GM21576 (cell line): ENCODE data around the gene SLC5A2.
"Not testable (repeated sequence)": the region's sequence is repeated elsewhere in the genome, so short reads cannot be mapped to it uniquely, and the experiment has no call there.

Source experiments
- ATAC-seq: cut with Tn5 transposase; IDR thresholded peaks from one replicate; pipeline ENCODE4 v1.9.1; 2021; ENCODE audit warnings: mild to moderate bottlenecking, moderate library complexity; ENCODE audit not compliant: unreplicated experiment

Gene SLC5A2

DNA sequence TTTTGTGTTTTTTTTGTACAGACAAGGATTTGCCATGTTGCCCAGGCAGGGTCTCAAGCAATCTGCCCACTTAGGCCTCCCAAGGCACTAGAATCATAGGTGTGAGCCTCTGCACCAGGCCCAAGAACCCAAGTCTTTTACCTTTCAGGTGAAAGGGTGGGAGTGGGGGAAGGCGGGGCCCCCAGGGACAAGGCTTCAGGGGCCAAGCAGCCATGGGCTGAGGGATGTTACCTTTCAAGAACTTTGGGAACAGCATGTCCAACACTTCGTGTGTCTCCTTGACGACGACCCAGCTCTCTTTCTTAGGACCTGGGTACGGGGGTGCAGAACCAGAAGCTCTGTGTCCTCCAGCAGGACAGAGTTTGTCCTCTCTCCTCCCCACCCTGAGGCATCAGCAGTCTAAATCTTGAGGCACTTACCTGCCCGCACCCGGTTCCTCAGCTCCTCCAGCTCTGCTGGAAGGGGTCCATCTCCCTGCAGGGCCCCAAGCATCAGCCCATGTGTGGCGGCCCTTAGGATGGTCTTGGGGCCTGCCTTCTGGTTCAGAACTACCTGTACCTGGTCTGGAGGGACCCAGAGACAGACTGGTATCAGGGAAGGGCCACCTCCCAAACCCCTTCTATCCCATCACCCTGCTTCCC is 9.0 kb downstream of the SLC5A2 start:
- ATAC-seq = no peak

DNA sequence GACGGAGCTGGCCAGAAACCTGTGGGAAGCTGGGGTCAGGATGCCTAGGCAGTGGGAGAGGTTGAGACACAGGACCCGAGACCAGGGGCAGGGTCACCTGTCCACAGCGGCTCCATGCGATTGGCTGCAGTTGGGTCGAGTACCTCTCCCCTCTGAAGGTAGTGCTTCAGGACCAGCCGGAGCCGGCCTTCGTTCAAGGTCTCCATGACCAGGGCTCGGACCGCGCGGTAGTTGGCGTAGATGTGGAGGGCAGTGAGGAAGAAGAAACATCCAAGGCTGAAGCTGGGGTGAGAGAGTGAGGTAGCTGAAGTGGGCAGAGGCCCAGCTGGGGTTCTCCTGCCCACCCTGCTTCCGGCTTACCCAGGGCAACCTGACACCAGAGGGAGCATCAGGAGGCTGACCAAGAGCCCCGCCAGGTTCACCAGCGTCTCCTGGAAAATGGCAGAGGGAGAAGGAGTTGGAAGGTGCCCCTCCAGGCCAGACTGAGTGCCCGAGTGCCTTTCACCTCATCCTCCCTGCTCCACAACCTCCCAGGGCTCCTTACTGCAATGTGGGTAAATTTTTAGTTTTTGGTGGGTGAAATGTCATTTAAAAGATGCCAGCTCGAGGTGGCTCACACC is 10.7 kb downstream of the SLC5A2 start:
- no peak for ATAC-seq

DNA sequence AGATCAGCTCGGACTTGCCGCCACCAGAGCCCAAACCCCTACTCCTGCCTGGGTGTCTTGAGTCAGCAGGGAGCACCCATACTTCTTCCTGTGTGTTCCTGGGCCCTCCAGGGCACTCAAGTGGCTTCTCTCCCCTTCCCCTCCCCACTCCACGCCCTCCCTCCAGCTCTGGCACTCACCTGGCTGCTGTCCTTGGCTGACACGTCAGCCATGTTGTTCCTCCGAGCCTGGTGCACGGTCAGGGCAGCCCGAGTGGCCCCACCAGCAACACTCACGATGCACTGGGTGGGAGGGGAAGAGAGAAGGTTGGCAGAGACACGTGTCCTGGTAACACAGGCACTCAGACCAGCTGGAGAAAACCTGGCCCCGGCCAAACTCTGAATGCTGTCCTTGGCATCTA is 13.7 kb downstream of the SLC5A2 start:
- ATAC-seq = no peak

DNA sequence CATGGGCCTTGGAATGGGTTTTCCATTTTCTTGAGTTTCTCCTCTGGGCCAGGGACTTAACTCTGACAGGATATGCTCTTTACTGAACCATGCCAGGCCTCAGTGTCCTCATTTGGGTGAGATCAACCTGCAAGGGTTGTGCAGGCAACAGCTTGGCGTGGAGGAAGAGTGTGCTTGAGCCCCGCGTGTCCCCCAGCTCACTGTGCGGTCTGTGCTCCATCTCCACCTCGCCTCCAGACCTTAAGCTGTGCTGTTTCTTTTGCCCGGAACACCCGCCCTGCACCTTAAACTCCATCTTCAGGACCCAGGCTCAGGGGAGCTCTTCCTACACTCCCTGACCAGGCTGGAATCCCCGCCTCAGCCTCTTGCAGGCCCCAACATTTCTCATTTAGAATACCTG is 15.6 kb downstream of the SLC5A2 start:
- no peak for ATAC-seq

DNA sequence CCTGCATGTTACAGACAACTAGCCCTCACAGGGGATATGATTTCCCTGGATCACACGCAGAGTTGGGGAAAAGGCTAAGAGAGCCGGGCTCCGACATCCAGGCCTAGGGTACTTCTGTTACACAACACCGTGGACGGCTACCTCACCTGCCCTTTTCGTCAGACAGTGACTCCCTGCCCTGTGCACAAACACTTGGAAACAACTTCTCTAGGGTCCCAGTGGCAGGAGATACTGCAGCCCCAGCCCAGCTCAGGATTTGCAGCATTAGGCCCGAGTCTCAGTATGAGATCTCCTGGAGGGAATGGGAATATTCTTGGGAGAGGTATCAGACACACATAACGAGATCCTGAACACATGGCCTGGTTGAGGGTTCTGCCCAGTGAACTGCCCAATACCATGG is 17.0 kb downstream of the SLC5A2 start:
- ATAC-seq = no peak

DNA sequence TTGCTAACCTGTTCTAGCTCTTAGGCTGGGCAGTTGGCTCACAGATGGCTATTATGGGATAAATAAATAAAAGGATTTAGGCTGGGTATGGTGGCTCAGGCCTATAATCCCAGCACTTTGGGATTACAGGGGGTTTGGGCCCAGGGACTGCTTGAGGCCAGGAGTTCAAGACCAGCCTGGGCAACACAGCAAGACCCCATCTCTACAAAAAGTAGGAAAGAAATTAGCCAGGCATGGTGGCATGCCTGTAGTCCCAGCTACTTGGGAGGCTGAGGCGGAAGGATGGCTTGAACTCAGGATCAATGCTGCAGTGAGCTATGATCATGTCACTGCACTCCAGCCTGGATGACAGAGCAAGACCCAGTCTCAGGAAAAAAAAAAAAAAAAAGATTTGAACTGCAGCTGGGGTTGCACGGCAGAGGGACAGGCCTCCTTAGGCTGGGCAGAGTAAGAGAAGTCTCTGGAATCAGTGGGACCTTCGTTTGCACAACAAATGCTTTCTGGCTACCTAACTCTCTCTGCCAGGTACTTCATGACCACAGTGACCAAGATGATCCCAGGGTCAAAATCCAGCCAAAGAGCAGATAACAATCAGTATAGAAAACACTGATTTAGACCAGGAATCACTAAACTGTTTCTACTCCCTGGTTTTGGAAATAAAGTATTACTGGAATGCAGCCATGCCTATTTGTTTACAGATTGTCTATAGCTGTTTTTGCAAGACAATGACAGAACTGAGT is 18.5 kb downstream of the SLC5A2 start:
- no peak for ATAC-seq

DNA sequence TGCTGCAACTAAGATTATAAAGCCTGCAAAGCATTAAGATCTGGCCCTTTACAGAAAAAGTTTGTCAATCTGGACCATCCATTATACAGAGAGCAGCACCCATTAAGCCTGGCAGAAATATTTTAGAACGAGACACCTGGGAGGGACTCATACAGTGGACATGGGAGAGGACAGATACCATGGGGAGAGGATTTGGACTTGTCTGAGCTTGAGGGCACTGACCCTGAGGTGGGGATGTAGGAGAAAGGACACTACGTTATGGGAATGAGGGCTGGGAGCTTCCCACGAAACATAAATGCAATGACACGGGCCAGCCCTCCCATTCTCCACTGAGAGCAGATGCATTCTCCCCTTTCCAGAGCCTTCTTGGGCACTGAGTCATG is 19.0 kb downstream of the SLC5A2 start:
- ATAC-seq = no peak

DNA sequence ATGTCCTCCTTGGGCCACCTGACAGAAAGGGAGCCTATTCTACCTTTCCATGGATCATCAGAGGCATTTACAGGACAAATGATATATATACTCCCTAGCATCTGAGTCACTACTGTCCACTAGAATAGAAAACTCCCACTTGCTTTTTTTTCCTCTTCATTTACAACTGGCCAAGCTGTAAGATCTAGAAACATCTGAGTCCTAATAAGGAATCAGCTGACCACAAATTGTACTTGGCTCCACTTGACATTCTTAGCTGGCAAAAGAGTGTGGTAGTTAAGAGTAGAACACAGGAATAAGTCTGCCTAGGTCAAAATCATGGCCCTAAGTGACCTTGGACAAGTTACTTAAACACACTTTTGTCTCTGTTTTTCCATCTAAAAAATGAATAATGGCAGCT is 20.1 kb downstream of the SLC5A2 start:
- ATAC-seq = no peak

DNA sequence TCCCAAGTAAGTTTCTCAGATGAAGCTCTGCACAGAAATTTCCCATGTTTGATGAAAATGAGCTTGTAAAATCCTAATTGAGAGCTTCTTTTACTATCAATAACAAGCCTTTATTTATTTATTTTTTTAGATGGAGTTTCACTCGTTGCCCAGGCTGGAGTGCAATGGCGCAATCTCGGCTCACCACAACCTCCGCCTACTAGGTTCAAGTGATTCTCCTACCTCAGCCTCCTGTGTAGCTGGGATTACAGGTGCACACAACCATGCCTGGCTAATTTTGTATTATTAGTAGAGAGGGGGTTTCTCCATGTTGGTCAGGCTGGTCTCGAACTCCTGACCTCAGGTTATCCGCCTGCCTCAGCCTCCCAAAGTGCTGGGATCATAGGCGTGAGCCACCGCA is 20.6 kb downstream of the SLC5A2 start:
- ATAC-seq = not testable (repeated sequence)

DNA sequence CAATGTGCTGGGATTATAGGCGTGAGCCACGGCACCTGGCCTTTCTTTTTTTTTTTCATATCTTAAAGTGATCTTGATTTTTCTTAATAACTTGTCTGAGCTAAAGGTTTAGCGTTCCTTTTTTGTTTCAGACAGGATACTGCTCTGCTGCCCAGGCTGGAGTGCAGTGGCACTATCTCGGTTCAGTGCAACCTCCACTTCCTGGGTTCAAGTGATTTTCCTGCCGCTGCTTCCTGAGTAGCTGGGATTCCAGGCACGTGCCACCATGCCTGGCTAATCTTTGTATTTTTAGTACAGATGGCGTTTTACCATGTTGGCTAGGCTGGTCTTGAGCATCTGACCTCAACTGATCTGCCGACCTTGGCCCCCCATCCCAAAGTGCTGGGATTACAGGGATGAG is 21.2 kb downstream of the SLC5A2 start:
- ATAC-seq = no peak

DNA sequence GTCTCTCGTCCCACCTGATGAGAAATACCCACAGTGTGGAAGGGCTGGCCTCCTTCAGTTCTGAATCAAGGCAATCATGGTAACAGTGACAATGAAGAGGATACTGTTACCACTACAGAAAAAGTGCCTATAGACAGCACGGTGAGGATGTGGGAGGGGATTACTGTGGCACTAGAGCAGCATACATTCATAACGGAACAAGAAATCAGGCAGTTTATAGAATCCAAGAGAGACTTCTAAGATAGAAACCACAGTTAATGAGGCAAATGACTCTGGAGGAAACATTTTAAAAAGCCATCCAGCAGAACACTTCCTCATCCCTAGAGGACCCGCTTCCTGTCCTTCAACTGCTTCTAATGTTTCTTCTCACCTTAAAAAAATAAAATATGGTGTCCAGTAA is 22.6 kb downstream of the SLC5A2 start:
- peak; percentile 49 for ATAC-seq

DNA sequence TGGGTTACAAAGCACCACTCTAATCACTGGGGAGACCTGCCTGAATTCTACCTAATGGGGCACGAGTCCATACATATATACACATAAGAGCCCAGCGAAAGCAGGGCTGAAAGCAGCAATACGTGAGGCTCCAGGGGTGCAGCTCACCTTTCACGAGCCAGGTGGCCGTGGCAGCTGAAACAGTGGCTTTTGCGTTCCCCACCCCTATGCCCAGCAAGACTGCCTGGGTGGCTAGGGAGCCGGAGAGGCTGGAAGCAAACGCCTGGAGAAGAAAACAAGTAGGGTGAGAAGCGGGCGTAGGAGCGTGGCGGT is 24.6 kb downstream of the SLC5A2 start:
- ATAC-seq = peak; percentile 3

DNA sequence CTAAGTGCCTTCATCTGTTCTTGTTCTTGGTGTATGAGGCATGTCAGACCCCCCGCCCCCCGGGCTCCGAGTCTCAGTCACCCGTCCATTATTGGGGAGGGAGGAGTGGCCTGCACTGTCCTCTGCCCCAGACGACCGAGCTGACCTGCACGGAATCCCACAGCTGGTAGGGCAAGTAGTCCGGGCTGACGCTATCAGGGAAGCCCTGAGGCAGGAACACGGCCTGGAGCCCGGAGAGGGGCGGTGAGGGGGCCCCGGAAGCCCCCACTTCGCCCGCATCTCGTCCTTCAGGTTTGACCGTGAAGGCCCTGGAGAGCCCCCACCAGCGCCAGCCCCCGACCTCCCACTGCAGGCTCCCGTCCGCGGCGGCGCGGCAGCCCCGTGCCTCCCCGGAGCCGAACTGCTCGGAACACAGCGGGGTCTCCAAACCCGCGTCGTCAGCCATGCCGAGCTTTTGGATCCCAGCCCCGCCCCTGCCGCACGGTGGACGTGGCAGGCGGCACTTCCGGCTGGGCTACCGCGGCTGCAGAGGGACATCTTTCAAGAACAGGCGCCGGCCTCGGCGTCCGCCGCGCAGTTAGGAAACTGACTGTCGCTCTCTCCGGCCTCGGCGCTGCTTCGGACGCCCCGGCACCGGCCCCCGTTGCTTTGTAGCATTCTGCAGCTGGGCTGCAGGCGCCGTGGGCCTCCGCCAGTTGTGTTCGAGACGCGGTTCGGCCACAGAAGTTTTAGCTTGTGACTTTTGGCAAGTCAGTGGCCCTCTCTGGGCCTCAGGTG is 25.2 kb downstream of the SLC5A2 start, which contains the start of gene RUSF1:
TSS of gene RUSF1 (minus strand) at position 463 of the 777 bp plus-strand sequence. CDS start at position 445, 18 bp downstream.
- ATAC-seq = peak; percentile 84

DNA sequence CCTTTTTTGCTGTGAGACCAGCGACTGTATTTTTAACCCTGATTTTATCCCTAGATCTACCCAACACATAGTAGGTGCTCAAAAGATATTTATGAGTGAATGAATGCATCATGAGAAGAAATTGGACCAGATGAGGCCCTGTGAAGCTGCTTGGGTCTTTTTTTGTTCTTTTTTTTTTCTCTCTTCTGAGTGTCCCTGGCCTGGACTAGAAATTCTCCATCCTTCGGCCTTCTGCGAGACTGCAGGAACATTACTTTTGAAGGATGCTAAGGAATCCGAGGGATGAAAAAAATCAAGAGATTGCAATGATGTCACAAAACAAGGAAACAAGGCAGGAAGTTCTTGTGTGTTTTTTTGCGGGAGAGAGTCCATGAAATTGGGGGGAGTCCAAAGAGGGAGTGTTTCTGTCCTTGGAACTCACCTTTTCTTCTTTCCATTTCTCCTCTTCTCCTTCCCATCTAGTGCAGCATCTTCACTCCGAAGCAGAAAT is 25.8 kb downstream of the SLC5A2 start:
- no peak for ATAC-seq

DNA sequence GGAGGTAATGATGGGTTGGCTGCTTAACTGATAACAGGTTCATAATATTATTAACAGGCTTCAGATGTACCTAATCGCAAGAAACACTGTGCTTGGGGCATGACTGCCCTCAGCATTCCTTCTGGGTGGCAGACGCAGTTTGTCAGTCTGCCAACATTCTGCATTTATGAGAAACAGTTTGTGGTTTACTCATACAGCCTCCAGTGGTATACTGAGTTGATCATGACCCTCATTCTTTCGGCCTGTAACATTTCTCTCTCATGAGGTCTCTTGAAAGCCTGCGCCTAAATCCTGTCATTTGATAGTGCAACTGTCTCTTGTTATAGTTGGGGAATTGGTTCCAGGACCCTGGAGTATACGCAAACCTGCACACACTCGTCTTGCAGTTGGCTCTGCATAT is 30.2 kb downstream of the SLC5A2 start:
- ATAC-seq = no peak

DNA sequence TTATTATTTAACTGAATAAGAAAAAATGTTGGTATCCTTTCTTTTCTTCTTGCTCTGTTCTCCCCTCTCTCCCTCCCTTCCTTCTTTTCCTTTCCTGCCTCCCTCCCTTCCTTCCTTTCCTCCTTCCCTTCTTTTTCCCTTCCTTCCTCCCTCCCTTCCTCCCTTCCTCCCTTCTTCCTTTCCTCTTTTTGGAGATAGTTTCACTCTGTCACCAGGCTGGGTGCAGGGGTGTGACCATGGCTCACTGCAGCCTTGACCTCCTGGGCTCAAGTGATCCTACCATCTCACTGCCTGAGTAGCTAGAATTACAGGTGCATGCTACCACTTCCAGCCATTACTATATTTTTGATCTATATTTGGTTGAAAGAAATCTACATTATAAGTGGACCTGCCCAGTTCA is 31.0 kb downstream of the SLC5A2 start:
- ATAC-seq = no peak

DNA sequence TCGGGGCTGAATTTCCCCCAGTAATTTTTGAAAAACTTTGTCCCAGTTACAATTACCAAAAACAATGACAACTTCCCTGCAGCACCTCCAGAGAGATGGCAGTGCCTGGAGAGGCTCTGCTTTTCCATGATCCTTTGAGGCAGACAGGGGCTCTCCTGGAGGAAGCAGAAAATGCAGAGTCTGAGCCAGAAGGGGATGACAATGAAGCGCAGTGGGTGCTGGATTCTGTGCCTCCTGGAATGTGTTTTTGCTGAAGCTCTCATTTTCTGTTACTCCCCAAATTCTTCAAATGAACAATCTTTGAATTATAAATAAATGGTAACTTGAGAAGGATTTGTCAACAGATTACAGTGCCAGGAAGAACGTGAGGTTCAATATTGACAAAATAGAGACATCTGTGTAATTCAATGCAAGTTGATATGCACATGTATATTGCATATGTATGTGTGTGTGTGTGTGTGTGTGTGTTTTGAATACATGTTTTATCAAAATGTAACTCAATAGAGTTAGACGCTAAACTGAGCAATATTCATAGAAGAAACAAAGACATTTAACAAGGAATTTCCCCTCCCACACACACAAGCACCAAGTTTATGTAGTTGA is 35.0 kb downstream of the SLC5A2 start:
- no peak for ATAC-seq

DNA sequence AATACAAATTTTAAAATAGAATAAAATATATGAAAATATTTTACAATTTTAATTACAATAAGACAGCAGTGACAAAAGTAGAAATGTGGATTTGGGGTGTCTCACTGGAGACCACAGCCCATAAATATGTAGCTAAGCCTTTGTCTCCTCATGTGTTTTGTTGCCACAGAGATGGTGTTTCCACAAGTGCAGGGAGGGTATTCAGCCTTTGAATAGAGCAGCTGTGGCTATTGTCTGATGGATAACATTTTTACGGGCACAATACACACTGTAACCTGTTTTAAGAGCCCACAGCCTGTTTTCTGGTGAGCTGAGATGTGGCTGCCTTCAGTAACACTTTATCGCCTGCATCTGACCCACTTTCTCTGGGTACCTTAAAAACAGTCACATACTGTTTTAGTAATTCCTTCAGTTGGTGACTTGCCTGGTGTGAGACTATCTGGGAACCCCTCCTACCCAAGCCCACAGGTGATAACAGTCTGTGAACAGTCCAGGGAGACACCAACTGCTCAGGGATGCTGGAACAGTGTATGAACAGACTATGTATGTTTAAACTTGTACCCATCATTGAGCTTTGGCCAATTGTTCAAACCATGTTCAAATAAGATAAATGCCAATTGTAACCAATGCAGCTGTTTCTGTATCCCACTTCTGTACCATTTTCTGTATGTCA is 37.0 kb downstream of the SLC5A2 start:
- no peak for ATAC-seq

DNA sequence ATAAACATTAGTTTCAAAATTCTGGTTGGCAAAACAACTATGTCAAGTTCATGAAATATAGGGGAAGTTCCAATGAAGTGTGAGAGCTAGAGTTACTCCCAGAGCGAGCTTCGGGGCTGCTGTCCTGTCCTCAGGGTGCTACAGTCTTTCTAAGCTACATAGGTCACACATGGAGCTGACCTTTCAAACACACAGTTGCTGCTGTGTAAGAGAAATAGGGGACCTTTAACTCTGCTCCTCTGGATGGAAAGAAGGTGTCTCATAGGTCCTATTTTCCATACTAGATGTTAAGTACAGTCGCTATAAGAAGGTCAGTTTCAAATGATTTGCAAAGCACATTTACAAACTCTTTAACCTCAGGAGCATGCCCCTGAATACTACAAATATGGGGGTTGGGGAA is 38.4 kb downstream of the SLC5A2 start:
- no peak for ATAC-seq

DNA sequence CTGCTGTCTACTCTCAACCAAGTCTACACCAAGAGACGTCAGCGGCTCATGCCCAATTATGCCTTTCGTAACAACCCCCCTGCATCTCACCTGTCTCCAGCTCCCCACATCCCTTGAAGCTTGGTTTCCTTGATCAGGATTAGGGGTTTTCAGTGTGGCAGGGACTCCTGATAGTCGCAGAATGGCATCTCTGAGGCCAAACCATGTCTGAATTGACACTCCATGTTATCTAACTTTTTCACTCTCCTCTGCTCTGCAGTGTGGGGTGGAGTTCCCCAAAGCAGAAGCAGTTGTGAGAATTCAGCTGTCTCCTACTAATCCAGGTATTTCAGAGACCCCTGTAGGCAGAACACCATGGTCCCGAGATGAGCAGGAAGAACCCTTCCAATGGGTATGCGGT is 39.1 kb downstream of the SLC5A2 start:
- ATAC-seq = no peak

DNA sequence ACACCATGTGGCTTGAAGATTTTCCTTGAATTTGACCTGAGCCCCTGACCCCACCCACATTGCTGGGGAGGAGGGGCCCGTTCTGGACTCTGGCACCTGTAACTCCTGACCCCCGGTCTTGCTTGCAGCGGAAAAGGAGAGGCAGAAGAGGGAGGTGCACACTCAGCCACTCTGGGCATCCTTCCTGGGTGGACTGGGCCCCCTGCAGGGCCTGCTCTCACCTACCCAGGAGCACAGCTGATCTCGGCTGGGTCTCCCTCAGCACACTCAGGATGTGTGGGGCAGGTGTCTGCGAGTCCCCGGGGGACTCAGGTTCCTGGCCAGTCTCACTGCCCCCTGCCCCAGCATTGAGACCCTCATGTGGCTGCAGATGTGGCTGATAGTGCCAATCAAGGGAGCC is 40.8 kb downstream of the SLC5A2 start:
- ATAC-seq = not testable (repeated sequence)
